D721Med (cell line): ENCODE measurements around the gene SLC7A14.

Experiments used
- DNase-seq: peaks from one replicate; pipeline ENCODE4 v3.0.0; 2011; ENCODE audit warnings: low spot score; ENCODE audit not compliant: insufficient read length
- FAIRE-seq: peaks from 2 replicates; lab custom pipeline; 2011; peaks lifted over from hg19 to GRCh38; lab: Jason Lieb, UNC
- CTCF ChIP-seq: IDR thresholded peaks from 2 replicates; pipeline ENCODE4 v1.5.1; 2012; ENCODE audit warnings: mild to moderate bottlenecking, control low read depth; ENCODE audit not compliant: insufficient read depth; ENCODE audit errors: missing control alignments

Gene SLC7A14

GRCh38 chr3:170424879-170425278 is 161.0 kb downstream of the SLC7A14 start:
- DNase-seq, result no peak
- TF ChIP-seq CTCF, result no peak
- no peak for FAIRE-seq

GRCh38 chr3:170423001-170423615 is 162.8 kb downstream of the SLC7A14 start:
- DNase-seq (no peak), FAIRE-seq (no peak)

GRCh38 chr3:170421758-170422157 is 164.1 kb downstream of the SLC7A14 start:
- FAIRE-seq, result no peak
- no peak for TF ChIP-seq CTCF
- no peak for DNase-seq

More at GRCh38 chr3:170423001-170423615, 162.8 kb downstream of the SLC7A14 start:
- TF ChIP-seq CTCF, result no peak

- no peak for TF ChIP-seq CTCF
- FAIRE-seq, result no peak
- DNase-seq, result no peak
Measured at GRCh38 chr3:170421111-170421641, 164.7 kb downstream of the SLC7A14 start.

GRCh38 chr3:170420307-170420821 is 165.5 kb downstream of the SLC7A14 start:
- FAIRE-seq (no peak), DNase-seq (no peak)
- no peak for TF ChIP-seq CTCF

- DNase-seq, result no peak
- no peak for TF ChIP-seq CTCF
- no peak for FAIRE-seq
Measured at GRCh38 chr3:170419557-170420087, 166.3 kb downstream of the SLC7A14 start.
